ENCODE measurements around the gene CCDC83.
"Not testable (repeated sequence)": the region's sequence is repeated elsewhere in the genome, so short reads cannot be mapped to it uniquely, and the experiment has no call there.

CCDC83 gene

DNA sequence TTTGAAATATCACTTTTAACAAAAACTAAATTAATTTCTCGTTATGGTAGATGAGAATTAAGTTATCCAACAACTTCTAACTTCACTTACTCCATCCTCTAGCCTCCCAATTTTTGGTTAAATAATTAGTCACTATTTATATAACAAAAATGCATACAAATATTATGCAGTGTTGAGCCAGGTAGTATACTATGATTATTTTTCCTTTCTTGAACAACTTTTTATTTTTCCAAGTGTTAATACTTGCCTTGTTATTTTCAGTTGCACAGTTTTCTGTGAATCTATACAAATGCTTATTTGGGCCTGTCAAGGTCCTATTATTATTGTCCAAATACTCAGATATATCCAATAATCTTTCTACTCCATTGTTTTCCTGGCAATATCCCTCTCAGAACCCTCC lies 19.9 kb upstream of the CCDC83 start:
- no peak for DNase-seq (ENCODE audit: low read depth in 1 of 2, low spot score in 1 of 2)

DNA sequence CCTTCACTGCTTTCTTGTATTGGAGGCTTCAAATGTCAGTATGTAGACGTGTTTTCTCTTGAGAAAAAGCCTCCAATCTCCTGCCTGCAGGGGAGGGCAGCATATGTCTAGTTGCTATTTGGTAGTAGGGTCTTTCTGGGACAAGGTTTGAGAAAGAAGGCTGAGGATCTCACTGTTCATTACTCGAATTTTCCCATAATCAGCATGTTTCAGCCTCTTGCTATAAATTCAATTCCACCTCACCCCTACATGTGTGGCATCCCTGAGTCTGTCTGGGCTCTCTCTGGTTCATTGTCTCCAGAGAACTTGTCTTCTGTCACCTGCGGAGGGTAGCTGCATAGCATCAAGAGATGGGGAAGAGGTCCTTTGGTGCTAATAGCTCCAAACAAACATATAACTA lies 19.5 kb upstream of the CCDC83 start:
- DNase-seq (ENCODE audit: low read depth in 1 of 2, low spot score in 1 of 2), result no peak

DNA sequence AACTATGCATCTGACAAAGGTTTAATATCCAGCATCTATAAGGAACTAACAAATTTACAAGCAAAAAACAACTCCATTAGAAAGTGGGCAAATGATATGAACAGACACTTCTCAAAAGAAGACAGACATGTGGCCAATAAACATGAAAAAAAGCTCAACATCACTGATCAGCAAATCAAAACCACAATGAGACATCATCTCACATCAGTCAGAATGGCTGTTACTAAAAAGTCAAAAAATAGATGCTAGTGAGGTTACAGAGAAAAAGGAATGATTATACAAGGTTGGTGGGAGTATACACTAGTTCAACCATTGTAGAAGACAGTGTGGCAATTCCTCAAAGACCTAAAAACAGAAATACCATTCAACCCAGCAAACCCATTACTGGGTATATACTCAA lies 14.3 kb upstream of the CCDC83 start:
- DNase-seq (ENCODE audit: low read depth in 1 of 2, low spot score in 1 of 2), result not testable (repeated sequence)

DNA sequence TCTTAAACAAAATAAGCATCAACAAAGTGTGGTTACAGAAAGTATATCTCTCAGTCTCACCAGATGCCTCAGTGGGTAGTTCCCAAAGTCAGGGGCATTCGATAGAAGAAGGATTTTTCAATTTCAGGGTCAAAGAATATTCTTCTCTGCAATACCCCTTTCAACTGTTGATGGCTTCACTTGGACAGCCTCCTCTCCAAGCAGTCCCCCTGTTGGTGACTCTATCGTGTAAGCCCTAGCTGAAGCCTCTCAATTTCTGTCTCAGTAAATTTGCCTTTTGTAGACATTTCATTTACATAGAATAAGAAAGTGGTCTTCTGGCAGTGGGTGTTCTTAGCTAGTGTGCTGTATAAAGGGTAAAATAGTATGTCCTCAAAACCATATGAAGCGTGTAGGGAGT lies 11.3 kb upstream of the CCDC83 start:
- DNase-seq (ENCODE audit: low read depth in 1 of 2, low spot score in 1 of 2), result no peak

DNA sequence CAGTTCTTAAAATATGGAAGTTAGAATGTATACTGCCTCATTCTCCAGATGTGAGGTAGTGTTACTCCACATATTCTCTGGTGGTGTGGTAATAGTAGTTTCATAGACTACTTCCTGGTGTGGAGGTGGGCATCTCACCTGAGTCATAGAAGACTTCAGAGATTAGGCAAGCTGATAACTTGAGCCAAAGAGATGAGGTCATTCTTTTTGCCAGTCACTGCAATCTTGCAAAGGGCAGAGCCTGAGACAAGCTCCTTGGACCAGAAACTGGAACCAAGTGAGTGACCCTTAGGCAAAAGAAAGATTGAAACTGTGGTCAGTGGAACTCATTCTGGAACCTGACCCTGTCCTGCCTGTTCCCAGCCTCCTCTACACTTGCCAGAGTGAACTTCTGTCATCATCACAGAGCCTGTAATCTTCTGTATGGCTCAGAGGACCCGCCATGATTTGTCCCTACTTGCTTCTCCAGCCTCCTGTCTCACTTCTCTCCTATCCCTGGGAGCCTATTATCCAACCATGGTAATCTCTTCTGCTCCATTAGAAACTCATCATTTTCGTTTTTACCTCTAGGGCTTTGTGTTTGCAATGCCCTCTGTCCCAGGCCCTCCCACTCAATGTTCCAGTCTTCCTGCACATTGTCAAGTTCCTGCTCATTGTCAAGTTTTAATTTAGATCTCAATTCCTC lies 10.6 kb upstream of the CCDC83 start:
- no peak for DNase-seq (ENCODE audit: low read depth in 1 of 2, low spot score in 1 of 2)

DNA sequence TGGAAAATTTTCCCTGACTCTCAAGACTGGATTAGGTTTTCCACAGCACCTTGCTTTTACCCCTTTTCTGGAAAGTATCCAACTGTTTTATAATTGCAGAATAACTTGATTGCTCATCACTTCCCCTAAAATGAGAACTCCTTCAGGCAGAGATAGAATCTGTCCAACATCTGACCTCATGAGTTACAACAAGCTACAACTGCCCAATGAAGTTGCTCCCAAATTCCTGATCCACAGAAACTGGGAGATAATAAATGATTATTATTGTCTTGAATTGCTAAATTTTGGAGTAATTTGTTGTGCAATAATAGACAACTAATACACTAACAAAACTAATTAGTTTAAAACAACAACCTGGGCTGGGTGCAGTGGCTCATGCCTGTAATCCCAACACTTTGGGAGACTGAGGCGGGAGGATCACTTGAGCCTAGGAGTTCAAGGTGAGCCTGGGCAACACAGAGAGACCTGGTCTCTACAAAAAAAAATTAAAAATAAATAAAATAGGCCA lies 10.0 kb upstream of the CCDC83 start:
- DNase-seq (ENCODE audit: low read depth in 1 of 2, low spot score in 1 of 2), result no peak

DNA sequence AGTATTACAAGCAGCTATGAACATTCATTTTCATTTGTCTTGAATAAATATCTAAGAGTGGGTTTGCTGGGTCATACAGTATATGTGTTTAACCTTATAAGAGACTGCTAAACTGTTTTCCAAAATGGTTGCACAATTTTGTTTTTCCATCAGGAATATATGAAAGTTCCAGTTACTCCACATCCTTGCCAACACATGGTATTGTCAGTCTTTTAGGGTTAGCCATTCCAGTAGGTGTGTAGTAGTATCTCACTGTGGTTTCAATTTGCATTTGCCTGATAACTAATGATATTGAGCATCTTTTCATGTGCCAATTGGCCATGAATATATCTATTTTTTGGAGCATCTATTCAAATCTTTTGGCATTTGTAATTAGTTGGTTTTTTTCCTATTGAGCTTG lies 7.7 kb upstream of the CCDC83 start:
- no peak for DNase-seq (ENCODE audit: low read depth in 1 of 2, low spot score in 1 of 2)

DNA sequence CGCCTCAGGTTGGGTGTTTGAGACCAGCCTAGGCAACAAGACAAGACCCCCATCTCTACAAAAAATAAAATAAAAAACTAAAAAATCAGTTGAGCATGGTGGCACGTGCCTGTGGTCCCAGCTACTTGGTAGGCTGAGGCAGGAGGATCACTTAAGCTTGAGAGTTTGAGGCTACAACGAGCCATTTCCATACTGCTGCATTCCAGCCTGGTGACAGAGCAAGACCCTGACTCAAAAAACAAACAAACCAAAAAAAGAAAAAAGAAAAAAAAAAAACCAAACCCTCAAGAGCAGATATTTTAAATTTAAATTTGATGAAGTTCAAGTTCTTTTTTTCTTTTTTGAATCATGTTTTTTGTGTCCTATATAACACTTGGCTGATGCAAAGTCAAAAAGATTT lies 7.2 kb upstream of the CCDC83 start:
- DNase-seq (ENCODE audit: low read depth in 1 of 2, low spot score in 1 of 2), result no peak

DNA sequence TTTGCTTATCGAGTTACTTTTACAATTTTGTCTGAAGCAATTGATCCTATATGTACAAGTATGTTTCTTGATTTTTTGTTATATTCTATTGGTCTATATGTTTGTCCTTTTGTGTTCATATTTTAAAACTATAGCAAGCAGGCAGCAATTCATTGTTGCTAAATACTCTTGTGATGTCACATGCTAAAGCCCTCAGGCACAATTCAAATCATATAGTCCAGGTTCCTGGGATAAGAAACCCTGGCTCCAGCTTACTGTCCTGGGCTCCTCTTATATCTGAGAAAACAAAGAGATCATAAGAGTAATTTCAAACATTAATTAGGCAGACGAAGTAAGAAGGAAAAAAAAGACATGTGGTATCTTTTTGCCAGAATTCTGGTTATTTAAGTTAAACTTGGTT lies 6.6 kb upstream of the CCDC83 start:
- no peak for DNase-seq (ENCODE audit: low read depth in 1 of 2, low spot score in 1 of 2)

DNA sequence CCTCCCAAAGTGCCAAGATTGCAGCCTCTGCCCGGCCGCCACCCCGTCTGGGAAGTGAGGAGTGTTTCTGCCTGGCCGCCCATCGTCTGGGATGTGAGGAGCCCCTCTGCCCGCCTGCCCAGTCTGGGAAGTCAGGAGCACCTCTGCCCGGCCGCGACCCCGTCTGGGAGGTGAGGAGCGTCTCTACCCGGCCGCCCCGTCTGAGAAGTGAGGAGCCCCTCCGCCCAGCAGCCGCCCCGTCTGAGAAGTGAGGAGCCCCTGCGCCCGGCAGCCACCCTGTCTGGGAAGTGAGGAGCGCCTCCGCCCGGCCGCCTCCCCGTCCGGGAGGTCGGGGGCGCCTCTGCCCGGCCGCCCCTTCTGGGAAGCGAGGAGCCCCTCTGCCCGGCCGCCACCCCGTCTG lies 2.4 kb upstream of the CCDC83 start:
- not testable (repeated sequence) for DNase-seq (ENCODE audit: low read depth in 1 of 2, low spot score in 1 of 2)

DNA sequence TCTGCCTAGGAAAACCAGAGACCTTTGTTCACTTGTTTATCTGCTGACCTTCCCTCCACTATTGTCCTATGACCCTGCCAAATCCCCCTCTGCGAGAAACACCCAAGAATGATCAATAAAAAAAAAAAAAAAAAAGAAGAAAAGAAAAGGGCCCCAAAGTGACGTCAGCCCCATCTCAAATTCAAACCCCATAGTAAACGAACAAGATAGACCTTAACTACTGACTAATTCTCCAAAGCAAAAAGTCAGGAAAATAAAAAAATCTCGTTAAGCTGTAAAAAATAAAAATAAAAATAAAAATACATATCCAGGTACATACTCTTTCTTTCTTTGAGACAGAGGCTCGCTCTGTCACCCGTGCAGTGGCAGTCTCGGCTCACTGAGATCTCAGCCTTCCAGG lies 1.6 kb upstream of the CCDC83 start:
- not testable (repeated sequence) for DNase-seq (ENCODE audit: low read depth in 1 of 2, low spot score in 1 of 2)

DNA sequence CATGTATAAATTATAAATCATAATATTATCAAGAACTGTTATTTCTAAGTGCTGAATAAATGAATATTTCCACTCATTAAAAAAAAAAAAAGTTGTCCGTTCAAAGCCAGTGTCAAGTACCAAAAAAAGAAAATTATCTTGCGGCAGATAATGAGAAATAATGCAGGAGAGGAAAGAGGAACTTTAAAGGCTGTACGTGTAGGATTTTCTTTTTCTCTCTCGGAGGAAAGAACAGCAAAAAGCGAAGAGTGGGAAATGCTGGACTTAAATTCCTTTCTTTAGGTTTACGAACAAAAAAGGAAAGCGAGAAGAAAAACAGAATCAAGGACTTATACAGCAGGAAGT lies 999 bp upstream of the CCDC83 start:
- no peak for DNase-seq (ENCODE audit: low read depth in 1 of 2, low spot score in 1 of 2)

DNA sequence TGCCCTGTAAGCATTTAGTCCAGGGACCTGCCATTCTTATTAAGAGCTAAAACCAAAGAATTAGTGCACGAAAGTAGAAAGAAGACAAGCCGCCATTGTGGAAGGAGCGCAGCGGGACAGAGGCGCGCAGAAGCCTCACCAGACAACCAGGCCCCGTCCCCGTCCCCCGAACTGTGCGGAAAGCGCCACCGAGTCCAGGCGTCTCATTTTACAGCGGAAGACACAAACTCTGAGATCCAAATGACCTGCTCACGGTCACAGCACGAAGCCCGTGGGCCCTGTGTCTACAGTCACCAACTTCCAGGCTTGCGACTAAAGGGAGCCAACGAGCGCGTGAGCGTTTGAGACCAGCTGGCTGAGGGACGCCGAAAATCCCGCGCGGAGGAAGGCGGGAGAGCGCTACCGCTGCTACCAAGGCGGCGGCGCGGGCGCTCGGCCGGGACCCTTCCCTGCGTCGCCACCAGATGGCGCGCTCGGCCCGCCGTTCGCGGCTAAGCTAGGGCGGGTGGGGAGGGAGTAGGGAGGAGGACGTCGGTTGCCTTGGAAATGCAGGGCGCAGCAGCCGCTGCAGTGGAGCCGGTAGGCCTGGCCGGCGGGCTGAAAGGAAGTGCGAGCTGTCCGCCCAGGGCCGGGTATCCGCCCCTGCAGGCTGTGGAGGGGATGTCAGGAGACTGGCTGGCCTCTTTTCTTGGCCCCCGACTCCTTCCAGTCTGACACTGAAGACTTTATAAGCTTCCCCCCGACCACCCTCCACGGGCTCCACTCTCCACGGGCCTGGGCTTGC lies 434 bp upstream of the CCDC83 start:
- DNase-seq (ENCODE audit: low read depth in 1 of 2, low spot score in 1 of 2), result peak; percentile 83 to 86

DNA sequence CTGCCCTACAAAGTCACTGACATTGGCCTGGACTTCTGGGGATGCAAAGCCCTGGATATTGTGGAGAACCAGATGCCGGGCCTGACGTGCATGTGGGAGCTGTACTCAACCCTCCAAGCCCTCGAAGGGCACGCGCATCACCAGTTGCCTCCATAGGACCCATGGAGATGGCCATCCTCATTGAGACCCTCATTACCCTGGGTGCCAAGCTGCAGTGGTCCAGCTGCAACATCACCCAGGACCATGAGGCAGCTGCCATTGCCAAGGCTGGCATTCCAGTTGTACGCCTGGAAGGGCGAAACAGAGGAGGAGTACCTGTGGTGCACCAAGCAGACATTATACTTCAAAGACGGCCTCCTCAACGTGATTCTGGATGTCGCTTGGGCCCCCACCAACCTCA lies 1.9 kb downstream of the CCDC83 start:
- no peak for DNase-seq (ENCODE audit: low read depth in 1 of 2, low spot score in 1 of 2)

DNA sequence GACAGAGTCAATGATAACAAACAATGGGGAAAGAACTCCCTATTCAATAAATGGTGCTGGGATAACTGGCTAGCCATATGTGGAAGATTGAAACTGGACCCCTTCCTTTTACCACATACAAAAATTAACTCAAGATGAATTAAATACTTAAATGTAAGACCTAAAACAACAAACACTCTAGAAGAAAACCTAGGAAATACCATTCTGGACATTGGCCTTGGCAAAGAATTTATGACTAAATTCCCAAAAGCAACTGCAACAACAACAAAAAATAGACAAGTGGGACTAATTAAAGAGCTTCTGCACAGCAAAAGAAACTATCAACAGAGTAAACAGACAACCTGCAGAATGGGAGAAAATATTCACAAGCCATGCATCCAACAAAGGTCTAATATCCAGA lies 4.4 kb downstream of the CCDC83 start:
- not testable (repeated sequence) for DNase-seq (ENCODE audit: low read depth in 1 of 2, low spot score in 1 of 2)

DNA sequence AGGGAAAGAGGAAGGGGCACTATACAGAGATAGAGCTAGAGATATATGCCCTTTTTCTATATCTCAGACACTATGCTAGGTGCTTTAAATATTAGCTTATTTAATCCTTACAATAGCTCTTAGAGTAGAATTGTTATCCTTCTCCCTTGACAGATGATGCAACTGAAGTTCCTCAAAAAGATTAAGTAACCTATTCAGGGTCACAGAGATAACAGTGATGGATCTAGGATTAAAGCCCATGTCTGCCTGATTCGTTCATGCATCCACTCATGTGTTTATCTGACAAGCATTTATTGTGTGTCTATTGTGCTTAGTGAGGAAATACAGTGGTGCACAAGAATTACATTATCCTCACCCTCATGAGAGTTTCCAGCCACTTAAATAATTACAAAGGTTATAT lies 8.7 kb downstream of the CCDC83 start:
- DNase-seq (ENCODE audit: low read depth in 1 of 2, low spot score in 1 of 2), result no peak

DNA sequence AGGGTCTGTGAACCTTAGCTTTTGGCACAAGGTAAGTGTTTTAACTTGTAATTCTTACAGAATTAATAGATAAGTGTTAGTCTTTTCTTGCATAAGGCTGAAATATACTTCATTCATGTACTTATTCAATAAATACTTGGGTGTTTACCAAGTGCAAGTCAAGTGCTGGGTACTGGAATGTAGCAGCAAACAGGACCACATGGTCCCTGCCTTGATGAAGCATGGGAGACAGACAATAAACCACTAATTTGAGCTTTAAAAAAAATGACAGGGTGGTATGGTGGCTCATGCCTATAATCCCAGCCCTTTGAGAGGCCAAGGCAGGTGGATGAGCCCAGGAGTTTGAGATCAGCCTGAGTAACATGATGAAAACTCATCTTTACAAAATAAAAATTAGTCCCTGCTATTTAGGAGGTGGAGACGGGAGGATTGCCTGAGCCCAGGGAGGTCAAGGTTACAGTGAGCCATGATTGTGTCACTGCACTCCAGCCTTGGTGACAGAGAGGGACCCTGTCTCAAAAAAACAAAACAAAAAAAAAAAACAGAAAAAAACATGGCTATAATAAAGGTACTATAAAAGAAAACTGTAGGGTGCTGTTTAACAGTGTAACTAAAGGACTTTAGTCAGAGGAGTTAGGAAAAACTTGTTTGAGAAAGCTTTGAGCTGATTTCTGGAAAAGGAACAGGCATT lies 11.1 kb downstream of the CCDC83 start:
- DNase-seq (ENCODE audit: low read depth in 1 of 2, low spot score in 1 of 2), result no peak

DNA sequence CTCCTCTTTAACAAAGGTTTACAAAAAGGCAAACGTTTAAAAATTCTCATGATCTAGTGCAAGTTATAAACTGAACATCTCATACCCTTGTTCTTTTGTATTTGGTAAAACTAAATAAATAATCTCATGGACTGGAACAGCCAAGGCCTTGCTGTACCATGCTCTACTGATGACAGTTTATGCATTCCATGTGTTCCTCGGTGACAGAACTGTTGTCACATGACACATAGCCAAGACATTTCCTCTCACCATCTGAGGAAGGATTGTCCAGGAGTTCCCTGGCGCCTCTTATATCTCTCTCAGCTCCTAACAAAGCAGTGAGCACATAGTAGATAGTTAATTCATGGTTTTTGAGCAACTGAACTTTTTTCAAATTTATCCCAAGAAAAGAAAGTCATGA lies 12.6 kb downstream of the CCDC83 start:
- DNase-seq (ENCODE audit: low read depth in 1 of 2, low spot score in 1 of 2), result no peak

DNA sequence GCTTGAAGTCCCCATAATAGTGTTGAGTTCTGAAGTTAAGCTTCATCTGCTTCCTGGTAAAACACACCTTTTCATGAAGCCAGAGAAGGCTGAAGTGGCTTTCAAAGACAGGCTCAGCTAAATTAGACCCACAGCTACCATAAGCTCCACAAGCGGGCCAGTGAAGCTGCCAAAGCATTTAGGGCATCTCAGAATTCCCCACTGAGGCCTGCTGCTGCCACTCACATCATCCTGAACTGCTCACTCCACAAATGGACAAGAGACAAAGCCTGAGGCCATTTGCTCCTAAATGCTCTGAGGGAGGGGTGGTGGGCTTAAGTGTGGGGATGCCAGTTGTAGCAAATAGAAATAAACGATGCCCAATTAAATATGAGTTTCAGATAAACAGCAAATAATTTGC lies 14.6 kb downstream of the CCDC83 start:
- DNase-seq (ENCODE audit: low read depth in 1 of 2, low spot score in 1 of 2), result no peak

DNA sequence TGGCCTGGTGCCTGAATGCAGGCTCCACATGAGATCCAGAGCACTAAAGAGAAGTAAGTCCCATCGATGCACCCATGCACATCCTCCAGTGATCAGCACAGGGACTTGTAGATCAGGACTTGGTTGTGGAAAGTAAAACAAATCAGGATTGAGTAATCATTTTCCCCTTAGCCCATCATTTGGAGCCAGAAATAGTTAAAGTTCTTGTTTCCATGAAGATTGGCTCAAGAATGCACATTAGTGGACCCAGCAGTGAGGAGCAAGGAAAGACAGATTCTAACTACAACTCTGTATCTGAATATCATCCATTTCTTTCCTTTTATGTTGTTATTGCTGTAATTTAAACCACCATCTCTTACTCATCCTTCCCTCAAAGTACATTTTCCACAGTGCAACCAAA lies 19.1 kb downstream of the CCDC83 start:
- DNase-seq (ENCODE audit: low read depth in 1 of 2, low spot score in 1 of 2), result no peak

DNA sequence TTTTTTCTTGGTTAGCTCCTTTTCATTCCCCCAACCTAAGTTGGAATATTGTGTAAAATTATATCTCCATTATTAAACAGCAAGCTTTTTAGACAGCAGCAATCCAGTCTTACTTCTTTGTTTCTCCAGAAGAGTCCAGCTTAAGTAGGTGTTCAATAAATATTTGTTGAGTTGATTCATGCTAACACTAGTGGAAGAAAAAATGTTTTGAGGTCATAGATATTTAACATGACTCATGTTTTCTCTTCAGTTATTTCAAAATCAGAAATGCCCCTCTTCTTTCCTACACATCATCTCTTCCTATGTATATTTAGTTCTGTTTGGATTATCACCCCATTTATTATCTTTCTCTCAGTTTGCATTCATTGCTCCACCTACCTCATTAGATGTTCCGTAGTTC lies 20.3 kb downstream of the CCDC83 start:
- no peak for DNase-seq (ENCODE audit: low read depth in 1 of 2, low spot score in 1 of 2)

DNA sequence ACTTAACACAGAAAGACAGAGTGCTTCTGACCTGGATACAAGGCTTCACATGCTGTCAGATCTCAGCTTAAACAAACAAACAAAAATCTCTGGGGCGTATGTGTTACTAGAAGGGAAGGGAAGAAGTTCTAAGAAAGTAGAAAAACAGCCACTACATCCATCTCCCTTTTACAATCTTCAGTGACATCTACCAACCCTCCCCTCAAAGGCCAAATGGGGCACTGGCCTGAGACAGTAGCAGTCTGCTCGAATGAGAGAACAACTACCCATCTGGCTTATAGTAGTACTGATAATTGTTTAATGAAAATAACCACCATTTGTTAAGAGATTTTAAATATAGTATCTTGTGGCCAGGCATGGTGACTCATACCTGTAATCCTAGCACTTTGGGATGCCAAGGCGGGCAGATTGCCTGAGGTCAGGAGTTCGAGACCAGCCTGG lies 29.4 kb downstream of the CCDC83 start:
- no peak for DNase-seq (ENCODE audit: low read depth in 1 of 2, low spot score in 1 of 2)
